HG03103 (cell line): ENCODE measurements around the gene ZNF740.
"Not testable (repeated sequence)": the region's sequence is repeated elsewhere in the genome, so short reads cannot be mapped to it uniquely, and the experiment has no call there.

Source experiments
- ATAC-seq: cut with Tn5 transposase; IDR thresholded peaks from one replicate; pipeline ENCODE4 v1.9.1; 2021; ENCODE audit warnings: low read depth; ENCODE audit not compliant: unreplicated experiment

The ZNF740 gene

DNA sequence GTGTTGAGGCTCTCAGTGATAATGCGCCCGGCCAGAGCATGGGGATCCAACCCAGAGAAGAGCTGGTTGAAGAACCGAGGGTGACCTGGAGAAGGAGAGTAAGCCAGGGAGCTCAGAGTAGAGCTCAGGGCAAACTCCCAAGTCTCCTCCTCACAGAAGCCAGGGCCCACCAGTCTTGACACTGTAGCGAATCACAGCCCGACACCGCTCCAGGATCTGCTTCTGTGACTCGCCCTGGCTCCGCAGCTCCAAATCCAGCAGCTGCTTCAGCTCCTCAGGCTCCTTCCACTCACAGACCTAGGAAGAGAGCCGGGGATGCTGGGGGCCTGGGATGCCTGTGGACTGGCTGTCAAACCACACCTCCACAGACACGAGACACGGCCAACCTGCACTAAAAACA lies 8.2 kb upstream of the ZNF740 start:
- ATAC-seq = no peak

- ATAC-seq = no peak
Measured at GRCh38 chr12:53173085-53173715, 7.3 kb upstream of the ZNF740 start.

DNA sequence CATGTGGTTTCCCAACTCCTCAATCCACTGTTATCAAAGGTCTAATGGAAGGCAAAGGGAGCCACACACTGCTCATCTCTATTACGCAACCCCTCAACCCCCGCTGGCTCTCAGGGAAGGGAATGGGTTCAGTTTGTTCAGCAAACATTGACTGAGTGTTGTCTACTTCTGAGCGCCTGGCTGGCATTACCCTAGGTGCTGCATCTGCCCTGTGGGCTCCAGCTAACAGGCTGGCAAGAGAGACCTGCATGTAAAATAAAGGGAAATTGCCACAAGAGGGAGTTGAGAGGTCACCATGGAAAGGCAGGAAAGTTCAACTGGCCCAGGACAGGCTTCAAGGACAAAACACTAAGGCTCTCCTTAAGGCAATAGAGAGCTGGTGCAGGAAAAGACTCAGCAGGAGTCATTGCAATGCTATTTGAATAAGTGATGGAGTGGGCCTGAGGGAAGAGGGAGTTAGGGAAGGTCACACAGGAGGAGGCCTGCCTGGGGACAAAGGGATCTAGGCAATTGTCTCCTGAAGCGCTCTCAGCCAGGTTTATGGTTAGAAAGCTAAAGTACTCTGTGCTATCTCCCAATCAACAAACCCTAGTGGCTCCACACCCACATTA lies 5.5 kb upstream of the ZNF740 start:
- ATAC-seq = no peak

DNA sequence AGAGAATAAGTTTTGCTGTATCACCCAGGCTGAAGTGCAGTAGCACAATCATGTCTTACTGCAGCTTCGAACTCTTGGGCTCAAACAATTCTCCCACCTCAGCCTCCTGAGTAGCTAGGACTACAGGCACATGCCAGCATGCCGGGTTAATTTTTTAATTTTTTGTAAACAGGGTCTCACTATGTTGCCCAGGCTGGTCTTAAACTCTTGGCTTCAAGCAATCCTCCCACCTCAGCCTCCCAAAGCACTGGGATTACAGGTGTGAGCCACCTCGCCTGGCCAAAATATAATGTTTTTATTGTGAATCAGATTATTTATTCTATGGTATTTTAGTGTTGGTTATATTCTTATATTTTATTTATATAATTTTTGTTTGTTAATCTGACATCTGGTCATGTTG lies 3.8 kb upstream of the ZNF740 start:
- no peak for ATAC-seq

GRCh38 chr12:53177447-53177846 lies 3.1 kb upstream of the ZNF740 start:
- not testable (repeated sequence) for ATAC-seq

DNA sequence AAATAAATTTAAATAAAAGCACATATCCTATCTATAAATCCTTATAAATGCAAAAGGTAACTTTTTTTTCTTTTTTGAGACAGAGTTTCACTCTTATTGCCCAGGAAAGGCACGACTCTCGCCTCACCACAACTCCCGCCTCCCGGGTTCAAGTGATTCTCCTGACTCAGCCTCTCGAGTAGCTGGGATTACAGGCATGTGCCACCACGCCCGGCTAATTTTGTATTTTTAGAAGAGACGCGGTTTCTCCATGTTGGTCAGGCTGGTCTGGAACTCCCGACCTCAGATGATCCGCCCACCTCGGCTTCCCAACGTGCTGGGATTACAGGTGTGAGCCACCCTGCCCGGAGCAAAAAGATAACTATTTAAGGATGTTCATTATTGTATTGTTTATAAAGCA lies 1.7 kb upstream of the ZNF740 start:
- not testable (repeated sequence) for ATAC-seq

DNA sequence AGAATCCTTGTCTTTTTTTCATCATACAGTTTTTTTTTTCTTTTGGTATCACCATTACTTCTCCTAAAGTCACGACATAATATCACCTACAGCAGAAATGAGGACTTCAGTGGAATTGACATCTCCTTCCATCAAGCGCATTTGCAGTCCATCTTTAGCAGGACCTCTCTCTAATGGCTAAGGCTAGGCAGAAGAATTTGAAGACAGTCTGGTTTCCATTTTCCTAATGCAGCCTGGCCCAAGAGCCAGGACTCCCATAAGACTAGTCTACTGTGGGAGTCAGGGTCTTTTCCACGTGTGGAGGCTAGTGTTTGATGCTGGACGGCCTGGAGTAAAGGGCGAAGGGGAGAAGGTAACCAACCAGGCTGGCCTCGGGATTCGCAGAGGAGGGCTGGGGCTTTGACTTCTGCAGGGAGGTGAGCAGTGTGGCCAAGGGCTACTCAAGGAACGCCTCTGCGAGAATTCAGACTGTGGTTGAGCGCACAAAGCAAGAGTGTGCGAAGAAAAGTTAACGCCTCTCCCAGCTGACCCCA lies 769 bp upstream of the ZNF740 start:
- ATAC-seq = no peak

DNA sequence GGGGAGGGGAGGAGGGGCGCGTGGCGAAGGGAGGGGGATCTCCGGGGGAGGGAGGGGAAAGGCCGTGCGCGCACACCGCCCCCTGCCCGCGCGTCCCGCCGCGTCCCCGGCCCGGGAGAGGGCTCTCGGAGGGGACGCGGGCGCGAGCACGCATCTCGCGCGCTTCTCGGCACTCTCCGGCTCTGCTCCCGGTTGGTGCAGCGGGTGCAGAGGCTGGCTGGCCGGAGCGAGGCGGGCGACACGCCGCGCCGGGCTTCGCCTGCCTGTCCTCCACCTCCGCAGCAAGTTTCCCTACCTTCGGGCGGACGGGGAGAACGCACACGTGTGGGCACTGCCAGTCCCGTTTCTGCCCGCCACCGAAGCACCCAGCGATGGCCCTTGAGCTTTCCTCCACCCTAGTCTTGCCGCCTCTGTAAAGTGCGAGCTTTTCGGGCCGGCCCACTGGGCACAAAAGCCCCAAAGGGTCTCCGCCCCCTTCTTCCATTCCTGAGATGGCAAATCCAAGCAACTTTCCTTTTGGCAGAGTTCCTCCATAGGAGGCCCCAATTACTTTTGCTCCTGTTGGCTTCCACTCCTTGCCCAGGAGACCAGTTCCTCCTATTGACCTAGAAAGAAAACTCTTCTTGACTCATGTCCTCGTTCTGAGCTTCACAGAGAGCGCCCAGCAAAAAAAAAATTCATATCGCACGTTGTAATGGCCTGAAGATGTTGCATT lies 566 bp downstream of the ZNF740 start:
- peak; percentile 36 for ATAC-seq

DNA sequence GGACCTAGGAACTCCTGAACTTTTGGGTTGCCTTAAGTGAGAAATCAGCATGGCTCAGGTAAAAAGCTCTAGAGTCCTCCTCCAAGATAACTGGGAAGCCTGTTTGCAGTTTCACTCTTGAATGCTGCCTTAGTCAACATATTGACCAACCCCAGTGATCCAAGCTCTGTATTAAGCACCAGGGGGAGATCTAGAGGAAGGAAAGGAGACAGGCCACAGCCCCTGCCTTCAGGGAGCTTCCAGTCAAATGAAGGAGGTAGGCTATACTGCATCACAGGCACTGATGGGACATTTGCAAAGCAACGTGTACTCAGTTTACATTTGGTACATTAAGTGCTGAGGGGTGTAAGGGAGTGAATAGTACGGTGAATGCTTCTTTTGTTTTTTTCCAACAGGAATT lies 1.4 kb downstream of the ZNF740 start:
- ATAC-seq = no peak

DNA sequence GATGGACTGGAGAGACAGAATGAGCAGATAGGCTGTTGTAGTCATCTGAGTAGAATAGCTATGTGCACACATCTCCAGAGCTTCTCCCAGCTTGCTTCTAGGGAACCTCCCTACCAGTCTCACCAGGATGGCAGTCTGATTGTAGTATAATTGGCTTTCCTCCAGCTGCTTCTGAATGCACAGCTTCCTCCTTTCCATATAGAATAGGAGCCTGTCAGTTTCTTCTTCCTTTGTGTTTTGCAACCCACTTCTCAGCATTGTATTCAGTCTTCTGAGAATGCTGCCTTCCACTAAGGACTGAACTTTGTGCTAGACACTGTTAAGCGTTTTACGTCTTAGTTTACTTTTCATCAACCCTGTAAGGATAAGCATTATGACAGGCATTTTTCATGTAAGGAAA lies 2.4 kb downstream of the ZNF740 start:
- no peak for ATAC-seq

- ATAC-seq = no peak
Measured at GRCh38 chr12:53184828-53185227, 4.3 kb downstream of the ZNF740 start.

DNA sequence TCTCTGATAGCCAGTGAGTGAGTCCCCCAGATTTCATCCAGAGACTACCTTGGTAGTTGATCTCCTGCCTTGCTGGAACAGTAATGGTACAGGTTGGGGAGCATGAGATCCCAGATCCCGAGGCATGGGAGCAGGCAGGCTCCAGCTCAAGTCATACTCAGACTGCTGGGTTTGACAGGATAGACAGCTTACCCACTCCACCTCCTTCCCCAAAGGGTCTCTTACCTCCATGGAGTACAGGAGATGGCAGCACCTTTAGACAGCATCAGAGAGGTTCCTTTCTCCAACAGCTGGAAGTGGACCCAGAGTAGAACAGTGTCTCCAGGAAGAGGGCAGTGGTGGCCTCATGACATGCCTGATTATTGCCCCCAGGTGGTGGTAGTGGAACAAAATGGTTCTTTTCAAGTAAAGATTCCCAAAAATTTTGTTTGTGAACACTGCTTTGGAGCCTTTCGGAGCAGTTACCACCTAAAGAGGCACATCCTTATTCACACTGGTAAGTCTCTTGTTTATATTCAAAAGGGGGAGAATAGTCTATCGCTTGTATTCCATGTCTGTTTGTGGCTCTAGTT lies 5.1 kb downstream of the ZNF740 start:
- no peak for ATAC-seq

GRCh38 chr12:53186745-53187144 lies 6.2 kb downstream of the ZNF740 start:
- no peak for ATAC-seq

DNA sequence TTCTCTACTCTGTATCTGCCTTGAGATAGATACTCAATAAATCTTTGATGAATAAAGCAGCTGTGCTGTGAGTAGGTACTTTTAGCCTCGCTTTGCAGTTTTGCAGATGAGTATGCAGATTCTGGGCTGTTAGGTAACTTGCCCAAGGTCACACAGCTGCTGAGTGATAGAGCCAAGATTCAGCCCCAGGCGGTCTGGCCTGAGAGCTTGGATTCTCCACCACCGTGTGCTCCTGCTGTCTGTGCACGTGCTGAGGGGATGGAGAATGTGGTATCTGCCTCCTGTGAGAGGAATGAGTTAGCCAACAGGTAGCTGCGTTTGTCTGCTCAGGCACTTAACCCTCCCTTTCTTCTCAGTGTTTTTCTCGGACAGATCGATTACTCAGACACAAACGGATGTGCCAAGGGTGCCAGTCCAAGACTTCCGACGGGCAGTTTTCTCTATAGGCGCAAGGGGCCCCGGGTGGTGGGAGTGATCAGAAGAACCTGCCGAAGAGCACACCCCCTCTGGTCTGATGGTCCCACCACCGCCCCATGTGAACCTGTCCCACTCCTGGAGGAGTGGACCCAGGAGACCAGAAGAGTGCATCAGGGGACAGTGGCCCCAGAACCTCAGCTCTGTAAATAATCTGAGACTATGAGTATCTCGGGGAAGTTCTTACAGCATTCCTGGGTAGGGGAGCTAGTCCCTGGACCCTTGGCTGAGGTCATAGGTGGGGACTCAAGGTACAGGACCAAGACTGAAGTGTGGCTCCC lies 6.8 kb downstream of the ZNF740 start:
- no peak for ATAC-seq

DNA sequence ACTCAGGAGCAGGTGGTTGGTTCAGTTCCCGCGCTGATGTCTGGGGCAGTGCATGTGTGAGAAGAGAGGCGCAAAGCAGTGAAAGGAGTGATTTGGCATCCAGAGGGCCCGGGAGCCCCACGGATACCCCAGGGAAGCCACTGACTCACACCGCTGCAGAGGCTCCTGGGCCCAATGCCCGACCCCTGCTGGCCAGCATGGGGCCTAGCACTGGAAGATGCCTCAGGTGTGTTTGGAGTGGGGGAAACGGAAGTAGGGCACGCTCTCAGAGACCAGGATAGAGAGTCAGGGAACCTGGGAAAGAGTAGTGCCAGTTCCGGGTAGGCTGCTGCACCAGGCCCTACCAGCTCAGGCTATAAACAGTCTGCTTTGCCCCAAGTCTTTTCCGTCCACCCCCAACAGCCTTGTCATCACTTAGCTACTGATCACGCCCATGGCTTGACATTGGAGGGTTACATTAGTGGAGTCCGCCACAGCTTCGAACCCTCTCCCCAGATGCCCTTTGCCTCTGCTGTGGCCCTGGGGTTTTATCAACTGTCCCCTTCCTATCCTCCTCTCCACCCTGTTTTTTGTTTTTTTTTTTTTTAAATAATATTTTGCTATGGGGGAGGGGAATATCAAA lies 9.7 kb downstream of the ZNF740 start:
- no peak for ATAC-seq

- no peak for ATAC-seq
Measured at GRCh38 chr12:53191096-53191884, 10.8 kb downstream of the ZNF740 start.

- no peak for ATAC-seq
Measured at GRCh38 chr12:53191885-53192530, 11.5 kb downstream of the ZNF740 start.

- no peak for ATAC-seq
Measured at GRCh38 chr12:53192531-53193021, 12.1 kb downstream of the ZNF740 start.

DNA sequence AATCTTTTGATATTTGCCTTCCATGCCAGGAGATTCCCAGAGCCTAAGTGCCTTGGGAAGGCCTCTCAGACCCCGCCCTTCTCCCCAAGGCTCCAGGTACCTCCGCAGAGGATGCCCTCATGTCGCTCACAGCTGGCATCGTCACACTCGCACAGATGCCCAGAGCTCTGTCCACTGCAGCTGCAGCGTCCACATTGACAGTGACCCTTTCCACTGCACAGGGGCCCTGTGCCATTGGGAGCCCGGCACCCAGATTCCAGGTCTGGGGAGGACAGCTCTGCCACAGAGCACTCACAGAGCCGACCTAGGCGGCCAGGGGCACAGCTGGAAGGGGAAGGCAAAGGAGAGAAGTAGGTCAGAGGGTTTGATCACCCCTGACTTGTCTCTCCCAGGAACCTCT lies 12.5 kb downstream of the ZNF740 start:
- no peak for ATAC-seq
